ENCODE data around the gene CATSPERZ.
A peak's percentile ranks its signal among the peaks of the same experiment; 100 is the strongest.

The CATSPERZ gene

GRCh38 chr11:64327375-64327774 is 27.2 kb downstream of the CATSPERZ start:
- no peak overlapping the region for H3K4me3 ChIP-seq (ENCODE audit: low read depth, low read length)
- DNase-seq (ENCODE audit: low read depth) = no peak
- TF ChIP-seq CTCF (IDR thresholded peaks at IDR 0.05; ENCODE audit: low read depth, low read length) (no peak), MYC (IDR thresholded peaks at IDR 0.05; ENCODE audit: low read depth, low read length) (no peak), POLR2A (IDR thresholded peaks at IDR 0.05; ENCODE audit: extremely low read depth, insufficient read length) (no peak), MAX (IDR thresholded peaks at IDR 0.05; ENCODE audit: low read depth, low read length) (no peak; the same call in 1 of the 2 replicates)

DNA sequence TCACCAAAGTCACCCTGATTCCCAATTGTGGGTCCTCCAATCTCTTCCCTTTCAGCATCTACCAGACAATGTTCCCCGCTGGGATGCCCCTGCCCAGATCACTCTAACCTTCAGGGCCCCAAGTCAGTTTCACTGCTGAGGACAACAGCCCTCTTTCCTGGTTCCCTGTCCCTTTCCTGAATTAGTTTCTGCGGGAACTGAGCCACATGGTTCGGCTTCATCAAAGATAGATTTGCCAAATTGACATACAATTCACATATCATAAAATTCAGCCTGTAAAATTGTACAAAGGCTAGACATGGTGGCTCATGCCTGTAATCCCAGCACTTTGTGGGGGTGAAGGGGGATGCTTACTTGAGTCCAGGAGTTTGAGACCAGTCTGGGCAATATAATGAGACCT is 27.8 kb downstream of the CATSPERZ start:
- H3K4me3 ChIP-seq (ENCODE audit: low read depth, low read length) = no peak overlapping the region
- no peak for DNase-seq (ENCODE audit: low read depth)
- TF ChIP-seq POLR2A (IDR thresholded peaks at IDR 0.05; ENCODE audit: extremely low read depth, insufficient read length) (no peak), CTCF (IDR thresholded peaks at IDR 0.05; ENCODE audit: low read depth, low read length) (no peak), MAX (IDR thresholded peaks at IDR 0.05; ENCODE audit: low read depth, low read length) (no peak), MYC (IDR thresholded peaks at IDR 0.05; ENCODE audit: low read depth, low read length) (no peak)

DNA sequence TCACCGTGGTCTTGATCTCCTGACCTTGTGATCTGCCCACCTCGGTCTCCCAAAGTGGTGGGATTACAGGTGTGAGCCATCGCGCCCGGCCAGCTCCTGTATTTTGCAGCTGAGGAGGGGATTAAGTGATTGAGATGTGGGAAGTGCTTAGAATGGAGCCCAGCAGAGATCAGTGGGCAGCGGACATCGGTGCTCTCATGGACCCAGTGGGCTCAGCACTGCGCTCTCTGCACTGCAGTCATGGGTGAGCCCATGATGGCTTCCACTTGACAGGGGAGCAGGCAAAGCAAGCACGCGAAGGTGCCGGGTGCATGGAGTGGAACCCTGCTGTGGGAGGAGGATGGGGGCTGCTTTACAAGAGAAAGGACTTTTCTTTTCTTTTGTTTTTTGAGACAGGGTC is 30.7 kb downstream of the CATSPERZ start:
- no peak for DNase-seq (ENCODE audit: low read depth)
- TF ChIP-seq CTCF (IDR thresholded peaks at IDR 0.05; ENCODE audit: low read depth, low read length) (no peak), POLR2A (IDR thresholded peaks at IDR 0.05; ENCODE audit: extremely low read depth, insufficient read length) (no peak), MAX (IDR thresholded peaks at IDR 0.05; ENCODE audit: low read depth, low read length) (no peak), MYC (IDR thresholded peaks at IDR 0.05; ENCODE audit: low read depth, low read length) (no peak)
- H3K4me3 ChIP-seq (ENCODE audit: low read depth, low read length) = no peak overlapping the region

DNA sequence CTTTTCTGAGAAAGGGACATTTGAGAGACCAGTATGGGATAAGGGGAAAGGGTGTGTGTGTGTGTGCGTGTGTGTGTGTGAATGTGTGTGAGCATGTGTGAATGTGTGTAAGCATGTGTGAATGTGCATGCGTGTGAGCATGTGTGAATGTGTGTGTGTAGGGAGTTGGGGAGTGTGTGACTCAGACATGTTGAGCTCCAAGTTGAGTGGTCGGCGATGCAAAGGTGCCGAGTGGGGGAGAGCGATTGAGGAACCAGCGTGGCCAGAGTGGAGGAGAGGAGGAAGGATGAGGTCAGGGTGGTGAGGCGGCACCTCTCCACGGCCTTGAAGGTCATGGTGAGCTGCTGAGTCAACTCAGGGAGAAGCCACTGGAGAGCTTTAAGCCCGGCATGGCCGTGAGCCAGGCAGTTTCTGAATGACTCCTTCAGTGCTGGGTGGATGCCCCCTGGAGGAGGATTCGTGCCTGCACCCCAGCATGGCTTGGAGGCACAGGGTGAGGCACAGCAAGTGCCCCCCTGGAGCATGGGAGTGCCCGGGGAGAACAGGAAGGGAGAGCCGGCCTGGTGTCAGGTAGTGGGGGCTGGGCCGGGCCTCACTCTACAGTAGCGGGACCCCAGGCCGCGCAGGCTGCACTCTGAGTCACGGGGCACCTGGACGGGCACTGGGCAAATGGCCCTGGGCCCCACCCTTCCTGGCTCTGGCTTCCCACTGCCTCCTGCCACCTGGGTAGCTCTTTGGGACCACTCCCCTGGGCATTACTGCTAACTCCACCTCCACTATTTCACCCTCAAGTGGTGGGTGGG is 31.6 kb downstream of the CATSPERZ start:
- peak; percentile 81 for TF ChIP-seq CTCF (IDR thresholded peaks at IDR 0.05; ENCODE audit: low read depth, low read length)
- TF ChIP-seq POLR2A (IDR thresholded peaks at IDR 0.05; ENCODE audit: extremely low read depth, insufficient read length) = no peak
- peak; percentile 78 for TF ChIP-seq MAX (IDR thresholded peaks at IDR 0.05; ENCODE audit: low read depth, low read length)
- peak; percentile 53; the same call in 1 of the 2 replicates for TF ChIP-seq MYC (IDR thresholded peaks at IDR 0.05; ENCODE audit: low read depth, low read length)
- DNase-seq (ENCODE audit: low read depth) = peak; percentile 95
- no peak overlapping the region for H3K4me3 ChIP-seq (ENCODE audit: low read depth, low read length)

GRCh38 chr11:64333556-64333955 is 33.4 kb downstream of the CATSPERZ start:
- H3K4me3 ChIP-seq (ENCODE audit: low read depth, low read length) = no peak overlapping the region
- no peak for DNase-seq (ENCODE audit: low read depth)
- no peak for TF ChIP-seq MYC (IDR thresholded peaks at IDR 0.05; ENCODE audit: low read depth, low read length)
- TF ChIP-seq POLR2A (IDR thresholded peaks at IDR 0.05; ENCODE audit: extremely low read depth, insufficient read length) = no peak
- TF ChIP-seq CTCF (IDR thresholded peaks at IDR 0.05; ENCODE audit: low read depth, low read length) = no peak
- no peak for TF ChIP-seq MAX (IDR thresholded peaks at IDR 0.05; ENCODE audit: low read depth, low read length)
